B cell (primary cell): ENCODE results near the gene GRIP1. TPM values are rescaled to one million over a fixed set of nuclear protein-coding genes. Genes with fewer than 3 reads are reported as not detected.

ENCODE experiments used
- ATAC-seq: fragments of 200-7000 bp; cut with Tn5 transposase; one replicate; pipeline ENCODE4 v1.10.0; 2021; ENCODE audit warnings: low read depth, mild to moderate bottlenecking, moderate number of reproducible peaks, moderate library complexity
- CTCF ChIA-PET: fragments of 350-600 bp; sonication (Branson Sonifier 250); formaldehyde crosslinking; loops from one replicate; lab custom pipeline; 2021; ENCODE audit warnings: antibody characterized with exemption, inconsistent platforms; lab: Charles Lee
- POLR2A ChIA-PET: fragments of 350-600 bp; sonication (Branson Sonifier 250); formaldehyde crosslinking; loops from one replicate; lab custom pipeline; 2021; ENCODE audit warnings: antibody characterized with exemption; lab: Charles Lee
- DNase-seq: peaks from one replicate; pipeline ENCODE4 v3.0.0; 2013
- H2AFZ ChIP-seq: 2 replicates; pipeline ENCODE4 v1.6.1; 2012; ENCODE audit warnings: mild to moderate bottlenecking, low read depth, low read length; ENCODE audit not compliant: insufficient read depth, poor library complexity, severe bottlenecking
- H3K27ac ChIP-seq, 2 donors: 1 replicate in 1 of 2; 2 replicates in 1 of 2; pipeline ENCODE4 v1.5.1; 2012 to 2013; ENCODE audit warnings: low read length in 2 of 2, mild to moderate bottlenecking in 2 of 2, moderate library complexity in 1 of 2
- H3K27me3 ChIP-seq, 4 experiments: fragments of 200-600 bp in 1 of 4; sonication (generic) in 1 of 4; replicated peaks in 1 of 4; 1 replicate in 2 of 4; 2 replicates in 2 of 4; pipeline versions ENCODE4 v1.6.1 to v1.7.0; 2013 to 2016; ENCODE audit warnings: low read length in 3 of 4, mild to moderate bottlenecking in 2 of 4, mixed read lengths in 1 of 4, moderate library complexity in 1 of 4; ENCODE audit not compliant: insufficient read depth in 4 of 4, control insufficient read depth in 3 of 4; ENCODE audit errors: control extremely low read depth in 1 of 4
- H3K36me3 ChIP-seq, 2 experiments: replicated peaks in 1 of 2; 1 replicate in 1 of 2; 2 replicates in 1 of 2; pipeline versions ENCODE4 v1.6.1 to v1.7.1; 2013; ENCODE audit warnings: low read length in 1 of 2; ENCODE audit not compliant: insufficient read depth in 2 of 2, control insufficient read depth in 1 of 2; ENCODE audit errors: control extremely low read depth in 1 of 2, extremely low read depth in 1 of 2
- H3K4me1 ChIP-seq, 2 donors: fragments of 200-600 bp in 1 of 2; sonication (generic) in 1 of 2; 1 replicate in 1 of 2; 2 replicates in 1 of 2; pipeline versions ENCODE4 v1.5.1 to v1.6.1; 2013 to 2017; ENCODE audit warnings: low read length in 2 of 2; ENCODE audit not compliant: control insufficient read depth in 2 of 2, insufficient read depth in 2 of 2
- H3K4me2 ChIP-seq: replicated peaks from 2 replicates; pipeline ENCODE3; 2012; ENCODE audit warnings: mild to moderate bottlenecking, low read depth, low read length; ENCODE audit not compliant: poor library complexity, severe bottlenecking
- H3K4me3 ChIP-seq, 5 experiments: fragments of 200-600 bp in 1 of 5; sonication (generic) in 1 of 5; 1 replicate in 3 of 5; 2 replicates in 2 of 5; pipeline versions ENCODE4 v1.5.1 to v1.7.0; 2011 to 2016; ENCODE audit warnings: low read length in 4 of 5, mild to moderate bottlenecking in 4 of 5, low read depth in 2 of 5, control low read depth in 1 of 5, moderate library complexity in 1 of 5; ENCODE audit not compliant: insufficient read depth in 1 of 5; ENCODE audit errors: control extremely low read depth in 1 of 5, extremely low read depth in 1 of 5
- H3K79me2 ChIP-seq: fragments of 200-600 bp; sonication (generic); one replicate; pipeline ENCODE4 v1.6.0; 2016; ENCODE audit warnings: low read length; ENCODE audit not compliant: control insufficient read depth, insufficient read depth
- H3K9ac ChIP-seq: fragments of 200-600 bp; sonication (generic); 2 replicates; pipeline ENCODE4 v1.6.1; 2017; ENCODE audit warnings: mild to moderate bottlenecking, low read length, moderate library complexity
- H3K9me3 ChIP-seq, 3 donors: one replicate each; pipeline versions ENCODE4 v1.6.1 to v1.7.1; 2013; ENCODE audit warnings: low read length in 2 of 3; ENCODE audit not compliant: control insufficient read depth in 2 of 3, insufficient read depth in 1 of 3; ENCODE audit errors: control extremely low read depth in 1 of 3
- H4K20me1 ChIP-seq: 2 replicates; pipeline ENCODE4 v1.6.0; 2012; ENCODE audit warnings: mild to moderate bottlenecking, low read length; ENCODE audit not compliant: insufficient read depth, control insufficient read depth, poor library complexity, severe bottlenecking
- H3K27ac Mint-ChIP-seq: one replicate; pipeline ENCODE4 v1.8.0; 2021; ENCODE audit warnings: mixed read lengths
- H3K27me3 Mint-ChIP-seq: one replicate; pipeline ENCODE4 v1.8.0; 2021; ENCODE audit warnings: mixed read lengths
- H3K4me1 Mint-ChIP-seq: one replicate; pipeline ENCODE4 v1.8.0; 2021; ENCODE audit warnings: mixed read lengths
- H3K4me3 Mint-ChIP-seq: one replicate; pipeline ENCODE4 v1.8.0; 2021; ENCODE audit warnings: mixed read lengths
- H3K9me3 Mint-ChIP-seq: one replicate; pipeline ENCODE4 v1.8.0; 2022; ENCODE audit warnings: mixed read lengths; ENCODE audit not compliant: insufficient read depth
- EZH2 ChIP-seq: IDR thresholded peaks from 2 replicates; pipeline ENCODE4 v1.6.1; 2012; ENCODE audit warnings: borderline replicate concordance, low read depth, mild to moderate bottlenecking, moderate library complexity, low read length; ENCODE audit not compliant: insufficient read depth, poor library complexity, severe bottlenecking
- WGBS: methylation state at CpG from one replicate; pipeline ENCODE4 v1.1.5; 2013; ENCODE audit warnings: missing lambda C conversion rate; ENCODE audit not compliant: insufficient coverage; 5-methylcytosine and 5-hydroxymethylcytosine counted together
- intact Hi-C: fragments of 100-400 bp; cut with micrococcal nuclease; formaldehyde crosslinking; loops from one replicate; pipeline ENCODE4 v1.10.0; 2022
- polyA plus RNA-seq: library from polyadenylated mRNA; depleted of rRNA; stranded (reverse); fragments of >200 nt; gene quantifications from 2 replicates; pipeline ENCODE4 v1.2.3, GENCODE V29; 2012
- total RNA-seq, 2 donors: library from RNA; stranded (reverse); fragments of 120-200 nt in 1 of 2; gene quantifications; 1 replicate in 1 of 2; 2 replicates in 1 of 2; pipeline versions ENCODE4 v1.2.3 to v1.2.4, GENCODE V29; 2013 to 2022
- TF ChIP-seq, protein P1 (sequence below): fragments of 200-600 bp; IDR thresholded peaks from one replicate; pipeline ENCODE4 v1.8.0; 2022; ENCODE audit warnings: antibody characterized with exemption, mild to moderate bottlenecking

Gene GRIP1
- total and polyA plus RNA-seq, 2 donors (not counting 1 experiment from before 2014, with no cell fraction given) = 0.22 TPM; not detected in 1

DNA sequence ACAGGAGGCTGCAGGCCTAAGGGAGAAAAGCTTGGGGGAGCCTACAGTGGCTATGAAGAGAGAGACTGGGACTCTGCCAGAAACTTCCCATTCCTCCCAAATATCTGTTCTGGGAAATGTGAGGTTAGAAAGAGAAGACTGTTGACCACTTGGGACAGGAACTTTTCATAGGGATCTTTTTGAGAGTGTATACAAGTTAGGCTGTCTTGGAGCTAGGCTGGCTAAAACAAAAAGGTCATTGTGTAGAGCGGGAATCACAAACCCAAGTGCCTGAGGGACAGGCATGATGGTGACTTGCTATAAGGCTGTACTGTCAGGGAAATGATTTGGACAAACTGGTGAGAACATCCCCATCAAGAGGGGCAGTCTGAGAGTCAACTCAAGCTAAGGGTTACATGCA, 175.1 kb downstream of the GRIP1 start:
- CTCF ChIA-PET = no interaction called here
- no peak overlapping the region for H2AFZ ChIP-seq
- no peaks in the 10 kb centered on the region for H4K20me1 ChIP-seq
- DNase-seq = no peak
- WGBS = 100% methylated on average over 1 of the region's 1 CpG
- H3K36me3 ChIP-seq = no peaks in the 10 kb centered on the region
- H3K27ac ChIP-seq = no peak overlapping the region
- H3K4me2 ChIP-seq = no peak overlapping the region
- H3K27me3 ChIP-seq = no peaks in the 10 kb centered on the region
- no peak overlapping the region for H3K9ac ChIP-seq
- intact Hi-C loops = no loop called here
- Mint-ChIP-seq H3K9me3 (peaks cover 5% of the 10 kb centered on the region), H3K27me3 (no peaks in the 10 kb centered on the region), H3K27ac (no peak overlapping the region), H3K4me1 (no peaks in the 10 kb centered on the region), H3K4me3 (no peak overlapping the region)
- H3K4me1 ChIP-seq = no peaks in the 10 kb centered on the region
- TF ChIP-seq, protein P1, sequence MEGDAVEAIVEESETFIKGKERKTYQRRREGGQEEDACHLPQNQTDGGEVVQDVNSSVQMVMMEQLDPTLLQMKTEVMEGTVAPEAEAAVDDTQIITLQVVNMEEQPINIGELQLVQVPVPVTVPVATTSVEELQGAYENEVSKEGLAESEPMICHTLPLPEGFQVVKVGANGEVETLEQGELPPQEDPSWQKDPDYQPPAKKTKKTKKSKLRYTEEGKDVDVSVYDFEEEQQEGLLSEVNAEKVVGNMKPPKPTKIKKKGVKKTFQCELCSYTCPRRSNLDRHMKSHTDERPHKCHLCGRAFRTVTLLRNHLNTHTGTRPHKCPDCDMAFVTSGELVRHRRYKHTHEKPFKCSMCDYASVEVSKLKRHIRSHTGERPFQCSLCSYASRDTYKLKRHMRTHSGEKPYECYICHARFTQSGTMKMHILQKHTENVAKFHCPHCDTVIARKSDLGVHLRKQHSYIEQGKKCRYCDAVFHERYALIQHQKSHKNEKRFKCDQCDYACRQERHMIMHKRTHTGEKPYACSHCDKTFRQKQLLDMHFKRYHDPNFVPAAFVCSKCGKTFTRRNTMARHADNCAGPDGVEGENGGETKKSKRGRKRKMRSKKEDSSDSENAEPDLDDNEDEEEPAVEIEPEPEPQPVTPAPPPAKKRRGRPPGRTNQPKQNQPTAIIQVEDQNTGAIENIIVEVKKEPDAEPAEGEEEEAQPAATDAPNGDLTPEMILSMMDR = no peak
- no peak for TF ChIP-seq EZH2
- no peaks in the 10 kb centered on the region for H3K79me2 ChIP-seq
- no peak for ATAC-seq
- H3K9me3 ChIP-seq = peaks cover 0 to 6% (median 0%) of the 10 kb centered on the region in 3 donors
- POLR2A ChIA-PET = no interaction called here
- no peak overlapping the region for H3K4me3 ChIP-seq

DNA sequence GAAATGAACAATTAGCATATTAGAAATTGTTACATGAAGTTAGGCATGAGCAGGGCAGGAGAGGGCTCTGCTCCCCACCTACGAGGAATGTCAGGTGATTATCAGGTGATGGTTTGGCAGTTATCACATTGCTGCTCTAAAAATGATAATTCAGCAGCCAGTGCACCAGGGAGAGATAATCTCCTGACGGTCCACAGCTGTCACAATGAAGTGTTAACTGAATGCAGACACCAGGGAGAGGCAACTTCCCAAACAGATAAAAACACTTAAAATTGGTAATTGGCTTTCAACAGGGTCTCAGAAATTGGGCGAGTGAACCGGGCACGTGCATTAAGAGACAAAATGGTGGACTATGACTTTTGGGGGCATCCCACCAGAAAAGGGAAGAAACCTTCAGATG, 176.0 kb downstream of the GRIP1 start:
- H3K4me1 ChIP-seq = no peaks in the 10 kb centered on the region
- H3K27ac ChIP-seq = no peak overlapping the region
- Mint-ChIP-seq H3K27ac (no peak overlapping the region), H3K4me3 (no peak overlapping the region), H3K9me3 (peaks cover 5% of the 10 kb centered on the region), H3K27me3 (no peaks in the 10 kb centered on the region), H3K4me1 (no peaks in the 10 kb centered on the region)
- H2AFZ ChIP-seq = no peak overlapping the region
- intact Hi-C loops = no loop called here
- peaks cover 0 to 6% (median 0%) of the 10 kb centered on the region in 3 donors for H3K9me3 ChIP-seq
- H3K27me3 ChIP-seq = no peaks in the 10 kb centered on the region
- ChIA-PET CTCF (no interaction called here), POLR2A (no interaction called here)
- H3K36me3 ChIP-seq = no peaks in the 10 kb centered on the region
- DNase-seq (no peak), ATAC-seq (no peak)
- H3K9ac ChIP-seq = no peak overlapping the region
- no peak for TF ChIP-seq EZH2
- TF ChIP-seq, protein P1 = no peak
- no peaks in the 10 kb centered on the region for H3K79me2 ChIP-seq
- no peak overlapping the region for H3K4me3 ChIP-seq
- no CpG with 5 or more reads among the region's 5 CpGs for WGBS
- H3K4me2 ChIP-seq = no peak overlapping the region
- H4K20me1 ChIP-seq = no peaks in the 10 kb centered on the region
